HL-60 (cell line): ENCODE measurements around the gene PHF21A.

Experiments
- GABPA ChIP-seq: IDR thresholded peaks from 2 replicates; pipeline ENCODE4 v1.6.1; 2012; ENCODE audit warnings: low read depth
- REST ChIP-seq: IDR thresholded peaks from 2 replicates; pipeline ENCODE4 v1.6.1; 2012; ENCODE audit warnings: low read depth; ENCODE audit not compliant: insufficient replicate concordance
- TF ChIP-seq, protein P1 (sequence below): IDR thresholded peaks from one replicate; pipeline ENCODE4 v1.5.1; 2011; ENCODE audit warnings: low read length, control low read depth, inconsistent platforms; ENCODE audit not compliant: insufficient read depth

- TF ChIP-seq REST, result no peak
- TF ChIP-seq, protein P1, sequence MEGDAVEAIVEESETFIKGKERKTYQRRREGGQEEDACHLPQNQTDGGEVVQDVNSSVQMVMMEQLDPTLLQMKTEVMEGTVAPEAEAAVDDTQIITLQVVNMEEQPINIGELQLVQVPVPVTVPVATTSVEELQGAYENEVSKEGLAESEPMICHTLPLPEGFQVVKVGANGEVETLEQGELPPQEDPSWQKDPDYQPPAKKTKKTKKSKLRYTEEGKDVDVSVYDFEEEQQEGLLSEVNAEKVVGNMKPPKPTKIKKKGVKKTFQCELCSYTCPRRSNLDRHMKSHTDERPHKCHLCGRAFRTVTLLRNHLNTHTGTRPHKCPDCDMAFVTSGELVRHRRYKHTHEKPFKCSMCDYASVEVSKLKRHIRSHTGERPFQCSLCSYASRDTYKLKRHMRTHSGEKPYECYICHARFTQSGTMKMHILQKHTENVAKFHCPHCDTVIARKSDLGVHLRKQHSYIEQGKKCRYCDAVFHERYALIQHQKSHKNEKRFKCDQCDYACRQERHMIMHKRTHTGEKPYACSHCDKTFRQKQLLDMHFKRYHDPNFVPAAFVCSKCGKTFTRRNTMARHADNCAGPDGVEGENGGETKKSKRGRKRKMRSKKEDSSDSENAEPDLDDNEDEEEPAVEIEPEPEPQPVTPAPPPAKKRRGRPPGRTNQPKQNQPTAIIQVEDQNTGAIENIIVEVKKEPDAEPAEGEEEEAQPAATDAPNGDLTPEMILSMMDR, result no peak
- no peak for TF ChIP-seq GABPA
Measured at GRCh38 chr11:45900916-45901617, 220.2 kb downstream of the PHF21A start.
